ENCODE results near the gene FAM219A.

FAM219A gene, protein sequence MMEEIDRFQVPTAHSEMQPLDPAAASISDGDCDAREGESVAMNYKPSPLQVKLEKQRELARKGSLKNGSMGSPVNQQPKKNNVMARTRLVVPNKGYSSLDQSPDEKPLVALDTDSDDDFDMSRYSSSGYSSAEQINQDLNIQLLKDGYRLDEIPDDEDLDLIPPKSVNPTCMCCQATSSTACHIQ

DNA sequence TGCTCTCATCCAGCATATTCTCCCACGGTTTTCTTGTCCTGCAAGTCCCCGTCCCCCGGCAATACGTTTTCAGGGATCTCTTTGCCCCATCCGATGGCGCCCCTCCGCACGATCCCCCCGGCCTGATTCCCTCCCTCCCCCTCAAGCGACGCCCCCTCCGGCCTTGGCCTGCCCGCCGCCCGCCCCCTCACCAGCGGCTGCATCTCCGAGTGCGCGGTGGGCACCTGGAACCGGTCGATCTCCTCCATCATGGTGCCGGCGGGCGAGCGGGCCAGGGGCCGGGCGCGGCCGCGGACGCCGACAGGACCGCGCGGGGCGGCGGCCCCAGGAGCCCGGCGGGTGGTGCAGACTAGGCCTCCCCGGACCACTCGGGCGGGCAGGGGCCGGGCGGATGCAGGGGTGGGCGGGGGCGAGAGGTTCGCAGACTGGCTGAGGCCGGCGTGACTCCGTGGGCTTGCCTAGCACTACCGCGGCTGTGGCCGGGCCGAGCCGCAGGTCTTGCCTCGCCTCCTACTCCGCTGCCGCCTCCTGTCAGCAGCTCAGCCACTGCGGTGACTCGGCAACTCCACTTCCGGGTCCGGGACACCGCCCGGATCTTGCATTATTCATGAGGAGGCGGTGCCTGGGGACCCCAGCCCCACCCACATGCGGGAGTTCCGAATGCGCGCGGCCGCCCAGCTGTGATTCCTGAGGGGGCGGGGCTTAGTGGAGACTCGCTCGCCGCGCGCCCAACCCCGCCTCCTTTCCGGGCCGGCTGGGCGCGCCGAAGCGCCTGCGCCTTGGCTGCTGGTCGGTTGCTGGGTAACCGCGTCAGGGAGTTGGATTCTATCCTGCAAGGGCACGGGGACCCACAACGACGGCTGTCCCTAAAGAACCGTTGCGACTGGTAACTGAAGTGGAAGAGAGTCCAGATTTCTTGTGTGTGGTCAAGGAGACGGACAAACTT, at the start of gene FAM219A, which contains the start of gene DNAI1:
Gene FAM219A (minus strand): TSS at position 558 of the 946 bp plus-strand sequence. CDS start 307 bp downstream, at position 251.
Gene DNAI1 (plus strand): TSS at position 793 of the 946 bp plus-strand sequence. CDS start 201 bp downstream, outside the sequence.
- DNase-seq: peak; percentile 82 to 89

DNA sequence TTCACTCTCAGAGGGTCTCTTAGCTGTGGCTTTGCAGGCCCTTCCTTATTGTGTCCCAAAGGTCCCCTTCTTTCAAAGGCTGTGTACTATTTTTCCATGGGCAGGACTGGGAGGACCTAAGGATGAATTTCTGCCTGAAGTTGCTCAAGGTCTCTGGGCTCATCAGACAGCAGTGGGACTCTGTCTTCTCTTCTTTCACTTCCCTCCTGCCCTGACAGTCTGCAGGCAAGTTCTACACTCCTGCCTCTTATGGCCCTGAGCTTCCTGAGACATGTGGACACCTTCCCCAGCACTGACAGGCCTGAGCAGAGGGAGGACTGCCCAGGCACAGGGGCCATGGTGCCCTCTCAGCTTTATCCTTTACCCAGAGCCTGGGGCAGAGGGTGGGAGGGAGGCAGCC, 49.6 kb upstream of the FAM219A start:
- no peak for DNase-seq

DNA sequence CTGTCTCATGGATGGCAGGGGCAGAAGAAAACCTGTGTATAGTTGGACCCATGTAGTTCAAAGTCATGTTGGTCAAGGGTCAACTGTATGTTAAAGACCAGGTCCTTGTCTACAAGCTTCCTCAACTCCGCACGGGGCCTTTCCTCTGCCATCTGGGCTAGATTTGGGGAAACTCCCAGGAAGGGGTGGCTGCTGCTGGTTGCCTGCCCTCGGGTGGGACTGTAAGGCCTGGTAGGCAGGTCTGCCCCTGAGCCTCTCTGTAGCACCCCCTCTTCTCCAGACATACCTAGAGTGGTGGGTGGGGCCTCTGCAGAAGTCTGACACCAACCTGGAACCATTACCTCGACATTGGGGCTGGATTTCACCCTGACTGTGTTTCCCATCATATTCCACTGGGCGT, 49.2 kb upstream of the FAM219A start:
- no peak for DNase-seq

DNA sequence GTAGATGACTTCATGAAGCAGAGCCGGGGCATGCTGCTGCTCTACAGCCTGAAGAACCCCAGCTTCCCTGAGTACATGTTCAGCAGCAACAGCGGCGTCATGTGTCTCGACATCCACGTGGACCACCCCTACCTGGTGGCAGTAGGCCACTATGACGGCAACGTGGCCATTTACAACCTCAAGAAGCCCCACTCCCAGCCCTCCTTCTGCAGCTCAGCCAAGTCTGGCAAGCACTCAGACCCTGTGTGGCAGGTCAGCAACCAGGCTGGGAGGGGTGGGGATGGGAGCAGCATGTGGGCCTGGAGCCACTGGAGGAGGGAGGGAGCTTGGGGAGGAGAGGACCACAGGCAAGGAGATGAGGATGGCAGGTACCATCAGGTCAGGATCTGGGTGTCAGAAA, 48.3 kb upstream of the FAM219A start:
- DNase-seq: no peak

DNA sequence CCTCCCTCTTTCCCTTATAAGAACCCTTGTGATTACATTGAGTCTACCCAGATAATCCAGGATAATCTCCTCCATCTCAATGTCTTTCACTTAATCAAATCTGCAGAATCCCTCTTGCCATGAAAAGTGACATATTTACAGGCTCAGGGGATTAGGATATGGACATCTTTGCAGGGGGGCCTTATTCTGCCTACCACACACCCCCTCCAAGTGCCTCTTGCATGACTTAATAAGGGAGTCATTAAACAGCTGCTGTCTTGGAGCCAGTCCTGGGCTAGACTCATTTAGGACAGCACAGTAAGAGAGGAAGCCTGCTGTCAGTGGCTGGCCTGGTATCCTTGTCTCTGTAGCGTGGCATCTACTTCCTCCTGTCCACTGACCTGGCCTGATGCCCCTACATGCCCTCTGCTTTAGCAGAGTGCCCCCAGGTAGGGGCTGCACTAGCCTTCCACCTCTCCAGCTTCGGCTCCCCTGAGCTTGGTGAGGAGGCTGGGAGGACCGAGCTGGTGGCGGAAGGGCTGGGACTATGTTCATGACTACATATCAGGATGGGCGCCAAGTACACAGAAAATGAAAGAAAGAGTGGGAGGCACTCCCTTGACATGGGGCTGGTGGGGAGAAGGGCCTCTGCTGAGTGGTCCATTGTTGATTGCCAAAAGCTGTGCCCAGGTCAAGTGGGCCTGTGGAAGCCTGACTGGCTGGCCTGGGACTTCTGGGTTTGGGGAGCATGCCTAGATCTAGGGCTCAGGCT, 47.2 kb upstream of the FAM219A start:
- DNase-seq: no peak

DNA sequence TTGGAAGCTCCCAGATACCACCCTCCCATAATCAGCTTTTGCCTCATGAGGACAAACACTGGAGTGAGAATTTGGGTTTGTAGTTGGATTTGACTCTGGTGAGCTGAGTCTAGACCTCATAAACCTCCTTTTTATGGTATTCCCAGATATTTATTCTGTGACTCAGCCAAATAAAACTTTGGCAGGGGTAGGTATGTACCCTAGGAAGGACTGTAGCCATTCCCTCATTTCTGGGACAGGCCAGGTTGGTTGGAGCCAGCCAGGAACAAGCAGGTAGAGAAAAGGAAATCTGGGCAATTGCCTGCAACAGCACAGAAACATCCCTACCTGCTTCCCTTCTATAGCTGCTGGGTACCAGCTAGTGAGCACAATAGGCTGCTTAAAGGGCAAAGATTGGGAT, 45.0 kb upstream of the FAM219A start:
- no peak for DNase-seq

DNA sequence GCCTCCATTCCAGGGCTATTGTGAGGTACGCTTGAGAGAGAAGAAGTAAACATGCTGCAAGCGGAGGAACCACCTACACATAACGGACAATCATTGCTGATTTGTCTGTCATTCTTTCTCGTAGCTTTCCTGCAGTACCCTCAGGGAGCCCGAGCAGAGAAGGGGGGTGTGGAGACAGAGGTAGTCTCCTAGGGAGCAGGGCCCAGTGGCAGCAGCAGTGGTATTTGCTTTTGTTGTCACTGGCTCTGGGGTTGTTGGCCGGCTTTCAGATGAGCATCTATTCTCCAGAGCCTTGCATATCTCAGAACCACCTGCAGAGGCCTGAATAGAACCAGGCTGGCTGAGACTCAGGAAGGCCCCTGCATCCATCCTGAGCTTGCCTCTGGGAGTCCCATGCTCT, 44.5 kb upstream of the FAM219A start:
- no peak for DNase-seq

DNA sequence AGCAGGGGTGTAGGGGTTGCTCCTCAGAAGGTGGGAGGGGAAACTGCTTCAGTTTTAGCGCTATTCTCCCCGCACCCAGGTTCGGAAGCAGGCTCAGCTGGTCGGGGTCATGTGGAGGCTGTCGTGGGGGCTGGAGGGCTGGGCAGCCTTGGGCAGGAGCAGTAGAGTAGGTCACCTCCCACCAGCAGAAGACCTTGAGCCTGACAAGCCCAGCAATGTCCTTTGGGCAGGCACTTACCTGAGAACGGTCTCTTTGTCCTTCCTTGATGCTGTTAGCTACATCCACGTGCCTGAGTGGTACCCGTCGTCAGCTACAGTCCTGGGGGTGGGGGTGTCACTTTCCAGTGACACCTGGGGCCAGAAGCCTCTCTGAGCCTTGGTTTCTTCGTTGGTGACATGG, 44.1 kb upstream of the FAM219A start:
- DNase-seq: no peak

DNA sequence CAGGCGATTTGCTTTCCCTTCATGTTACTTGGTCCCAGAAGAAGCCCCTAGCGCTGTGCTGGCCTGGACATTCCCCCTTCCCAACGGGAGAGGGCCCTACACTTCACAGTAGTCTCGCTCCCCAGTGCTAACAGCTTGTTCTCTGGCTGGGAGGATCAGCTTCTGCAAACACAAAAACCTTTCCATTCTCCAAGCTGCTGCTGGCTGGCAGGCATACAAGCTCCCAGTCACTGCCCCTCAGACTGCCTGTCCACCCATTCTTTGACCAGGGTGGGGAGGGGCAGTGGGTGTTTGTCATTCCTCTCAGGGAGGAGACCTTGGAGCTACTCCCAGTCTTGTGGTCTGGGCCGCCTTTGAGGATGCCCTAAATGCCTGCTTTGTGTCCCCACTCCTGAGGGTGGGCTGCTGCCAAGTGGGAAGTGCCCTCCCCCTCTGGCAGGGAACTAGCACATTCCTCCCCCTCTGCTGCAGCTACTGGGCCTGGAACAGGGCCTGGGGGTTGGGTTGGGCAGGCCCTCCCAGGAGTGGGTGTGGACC, 43.6 kb upstream of the FAM219A start:
- no peak for DNase-seq

DNA sequence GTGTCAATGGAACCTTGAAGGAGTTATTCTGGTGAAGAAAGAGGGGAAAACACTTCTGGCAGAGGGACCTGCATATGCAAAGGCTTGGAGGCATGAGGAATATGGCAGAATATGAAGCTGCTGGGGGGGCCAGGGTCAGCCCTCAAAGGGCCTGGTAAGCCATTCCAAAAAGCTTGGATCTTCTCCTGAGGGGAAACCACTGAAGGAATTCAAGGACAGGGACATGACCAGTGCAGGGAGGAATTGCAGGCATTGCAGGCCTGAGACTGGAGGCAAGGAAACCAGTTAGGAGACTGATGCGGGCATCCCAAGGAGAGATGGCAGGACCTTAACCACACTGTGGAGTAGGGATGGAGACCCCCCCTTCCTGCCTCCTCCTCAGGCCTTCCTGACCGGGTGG, 43.0 kb upstream of the FAM219A start:
- no peak for DNase-seq

DNA sequence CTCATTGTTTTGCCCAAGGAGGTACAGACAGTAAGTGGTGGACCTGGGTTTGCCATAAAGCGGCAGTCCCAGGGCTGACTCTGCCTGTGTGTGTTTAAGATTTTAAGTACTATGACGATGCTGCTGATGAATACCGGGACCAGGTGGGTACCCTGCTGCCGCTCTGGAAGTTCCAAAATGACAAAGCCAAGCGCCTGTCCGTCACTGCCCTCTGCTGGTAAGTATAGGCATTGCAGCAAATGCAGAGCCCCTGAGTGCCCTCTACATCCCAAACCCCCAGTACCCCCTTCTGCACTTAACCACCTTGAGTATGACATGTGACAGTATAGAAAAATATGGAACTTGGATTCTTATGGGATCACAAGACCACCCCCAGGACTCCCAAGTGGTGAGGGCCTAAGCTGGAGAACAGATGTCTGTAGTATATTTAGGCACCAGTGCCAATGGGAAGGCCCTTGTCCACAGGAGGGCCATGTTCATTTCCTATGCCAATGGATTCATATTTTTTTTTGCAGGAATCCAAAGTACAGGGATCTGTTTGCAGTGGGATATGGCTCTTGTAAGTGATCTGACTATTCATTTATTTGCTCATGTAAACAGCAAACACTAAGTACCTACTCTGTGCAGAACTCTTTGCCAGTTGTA, 42.4 kb upstream of the FAM219A start:
- DNase-seq: peak in 1 of 2 experiments; percentile 19

DNA sequence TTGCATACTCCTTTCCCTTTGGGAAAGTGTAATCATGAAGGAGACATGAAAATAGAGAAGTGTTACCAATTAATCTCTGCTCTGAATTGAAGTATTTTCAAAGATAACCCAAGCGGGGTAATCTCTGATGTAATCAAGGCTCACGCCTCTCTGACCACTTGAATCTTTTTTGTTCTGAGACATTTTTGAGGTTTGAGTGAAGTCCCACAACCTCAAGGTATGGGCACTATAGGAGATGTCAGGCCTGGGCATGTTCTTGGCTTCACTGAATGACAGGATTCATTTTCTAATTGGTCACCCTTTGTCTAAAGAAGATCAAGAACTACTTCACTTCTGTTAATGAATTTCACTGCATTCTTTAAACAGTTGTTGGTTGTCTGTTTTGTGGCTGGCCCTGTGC, 40.7 kb upstream of the FAM219A start:
- no peak for DNase-seq

DNA sequence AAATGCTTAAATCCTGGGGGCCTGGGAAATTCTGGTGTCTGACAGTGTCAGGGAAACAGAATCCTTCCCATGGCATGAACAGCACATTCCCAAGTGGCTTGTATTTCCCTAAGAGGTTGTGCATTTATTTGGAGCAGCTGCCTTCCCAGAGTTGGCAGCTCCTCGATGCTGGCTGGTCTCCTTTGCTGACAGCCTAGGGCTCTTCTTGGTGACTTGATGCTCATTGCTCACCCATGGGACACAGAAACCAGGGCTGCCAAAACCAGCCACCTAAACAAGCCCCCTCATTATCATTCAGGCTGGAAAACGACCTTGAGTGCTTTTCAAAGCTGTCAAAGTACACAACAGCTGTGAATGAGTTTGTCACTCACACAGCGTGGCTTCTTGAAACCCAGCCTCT, 40.2 kb upstream of the FAM219A start:
- no peak for DNase-seq

DNA sequence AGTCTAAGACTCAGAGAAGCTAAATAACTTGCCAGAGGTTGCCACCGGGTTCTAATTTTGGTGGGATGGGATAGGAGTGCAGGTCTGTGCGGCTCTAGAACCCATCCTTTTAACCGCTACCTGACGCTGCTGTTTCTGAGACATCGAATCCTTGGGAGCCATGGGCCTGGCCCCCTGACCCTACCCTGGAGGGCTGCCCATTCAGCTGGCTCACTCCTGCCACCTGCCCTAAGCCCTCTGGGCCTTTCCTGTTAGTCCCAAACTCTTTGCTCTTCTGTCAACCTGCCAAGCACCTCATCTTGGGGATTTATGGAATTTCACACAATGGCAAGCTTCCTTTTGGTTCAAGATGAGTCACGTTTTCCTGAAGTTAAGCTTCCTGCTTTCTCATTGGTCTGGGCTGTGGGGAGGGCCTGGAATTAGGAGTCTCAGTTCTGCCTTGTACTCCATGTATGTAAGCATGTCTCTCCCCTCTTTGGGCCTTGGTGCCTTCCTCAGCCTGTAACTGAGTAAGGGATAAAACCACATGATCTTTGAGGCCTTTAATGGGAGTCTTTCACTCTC, 37.9 kb upstream of the FAM219A start:
- DNase-seq: no peak

DNA sequence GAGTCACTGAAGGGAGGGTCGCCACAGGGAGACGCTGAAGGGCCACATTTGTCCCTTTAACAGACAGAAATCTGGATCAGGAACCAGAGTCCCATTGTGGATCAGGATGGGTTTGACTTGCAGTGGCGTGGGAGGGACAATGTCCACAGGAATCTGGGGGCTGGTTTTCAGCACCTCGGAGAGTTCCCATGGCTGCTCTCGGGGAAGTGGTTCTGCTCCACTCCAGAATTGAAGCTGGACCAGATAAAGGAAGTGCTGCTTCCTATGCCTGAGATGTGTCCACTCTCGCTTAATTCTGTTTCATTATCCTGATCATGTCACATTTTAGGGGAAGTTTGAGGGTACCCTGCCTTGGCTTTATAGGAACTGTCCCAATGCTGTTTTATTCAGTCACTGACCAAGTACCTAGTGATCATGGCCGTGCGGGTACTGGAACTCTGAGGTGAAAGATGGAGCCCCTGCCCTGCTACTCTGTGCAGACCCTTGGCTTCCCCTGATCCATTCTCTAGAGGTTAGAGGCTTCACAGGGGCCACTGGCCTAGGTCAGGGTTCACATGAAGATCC, 35.7 kb upstream of the FAM219A start:
- no peak for DNase-seq

DNA sequence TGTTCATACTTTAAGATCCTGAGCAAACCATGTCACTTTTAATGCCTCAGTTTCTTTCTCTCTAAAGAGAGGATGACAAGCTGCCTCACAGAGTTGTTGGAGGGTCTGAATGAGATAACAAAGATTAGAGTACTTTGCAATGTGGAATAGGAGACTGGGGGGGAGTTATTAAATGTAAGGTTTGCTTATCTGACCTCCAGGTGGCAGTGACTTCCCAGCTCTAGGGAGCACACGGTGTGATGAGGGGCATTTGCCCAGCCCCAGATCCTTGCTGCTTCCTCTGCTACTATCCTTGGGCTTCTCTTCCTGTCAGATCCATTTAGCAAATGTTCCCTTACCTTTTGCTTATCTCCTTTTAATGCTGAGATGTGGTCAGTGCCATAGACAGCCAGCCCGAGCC, 33.7 kb upstream of the FAM219A start:
- DNase-seq: no peak

DNA sequence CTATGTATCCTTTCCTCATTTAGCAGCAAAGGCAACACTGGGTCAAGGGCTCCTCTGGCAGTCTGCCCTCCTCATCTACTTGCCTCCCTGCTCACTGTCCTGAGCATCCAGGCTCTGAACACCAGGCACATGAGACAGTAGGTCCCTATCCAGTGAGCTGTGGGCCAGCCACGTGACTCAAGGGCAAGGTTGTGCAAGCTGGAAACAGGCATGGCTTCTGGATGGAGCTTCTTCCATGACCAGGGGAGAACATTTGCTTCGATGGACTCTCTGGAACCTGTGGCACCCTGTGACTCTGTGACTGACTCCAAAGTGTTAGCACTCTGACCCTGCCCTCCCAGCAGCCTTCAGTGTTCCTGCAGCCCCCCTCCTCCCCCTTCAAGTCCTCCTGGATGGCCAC, 33.2 kb upstream of the FAM219A start:
- no peak for DNase-seq

DNA sequence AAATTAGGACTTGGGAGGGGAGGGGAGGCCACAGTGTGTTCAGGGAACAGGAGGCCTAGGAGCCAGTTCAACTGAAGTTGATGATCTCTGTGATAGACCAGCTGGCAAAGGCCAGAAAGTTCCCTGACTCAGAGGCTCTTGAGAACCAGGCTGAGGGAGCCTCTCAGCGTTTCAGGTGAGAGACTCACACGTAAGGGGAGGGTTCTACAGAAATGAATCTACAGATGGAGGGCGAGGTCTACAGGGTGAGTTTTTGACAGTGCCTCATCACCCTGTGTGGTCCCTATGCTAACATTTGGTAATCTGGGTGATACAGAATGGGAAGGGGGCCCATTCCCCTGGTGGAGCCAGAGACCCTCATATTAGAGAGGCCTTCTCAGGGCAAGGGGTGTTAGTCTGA, 32.4 kb upstream of the FAM219A start:
- no peak for DNase-seq

DNA sequence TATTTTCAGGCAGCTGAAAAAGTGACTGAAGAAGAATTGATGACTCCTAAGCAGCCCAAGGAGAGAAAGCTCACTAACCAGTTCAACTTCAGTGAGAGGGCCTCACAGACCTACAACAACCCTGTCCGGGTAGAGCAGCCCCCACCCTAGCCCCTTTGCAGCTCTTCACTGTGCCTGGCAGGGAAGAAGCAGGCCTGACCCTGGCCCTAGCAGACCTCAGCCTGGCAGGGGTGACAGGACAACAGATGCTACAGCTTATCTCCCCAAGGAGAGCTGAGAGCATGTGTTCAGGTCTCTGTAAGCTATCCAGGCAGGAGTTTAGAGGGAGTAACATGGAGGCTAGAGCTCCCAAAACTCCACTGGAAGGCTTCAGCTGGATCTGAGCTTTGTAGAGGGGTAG, 32.0 kb upstream of the FAM219A start:
- DNase-seq: no peak

DNA sequence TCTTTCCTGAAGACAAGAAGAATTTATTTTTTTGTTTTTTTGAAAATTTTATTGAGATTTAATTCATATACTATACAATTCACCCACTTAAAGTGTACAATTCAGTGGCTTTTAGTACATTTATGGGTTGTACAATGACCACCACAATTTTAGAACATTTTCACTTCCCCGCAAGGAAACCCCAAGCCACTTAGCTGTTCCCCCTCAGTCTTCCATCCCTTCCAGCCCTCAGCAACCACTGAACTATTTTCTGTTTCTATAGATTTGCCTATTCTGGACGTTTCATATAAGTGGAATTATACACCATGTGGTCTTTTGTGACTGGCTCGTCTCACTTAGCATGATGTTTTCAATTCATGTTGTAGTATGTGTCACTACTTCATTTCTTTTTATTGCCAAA, 28.2 kb upstream of the FAM219A start:
- no peak for DNase-seq

DNA sequence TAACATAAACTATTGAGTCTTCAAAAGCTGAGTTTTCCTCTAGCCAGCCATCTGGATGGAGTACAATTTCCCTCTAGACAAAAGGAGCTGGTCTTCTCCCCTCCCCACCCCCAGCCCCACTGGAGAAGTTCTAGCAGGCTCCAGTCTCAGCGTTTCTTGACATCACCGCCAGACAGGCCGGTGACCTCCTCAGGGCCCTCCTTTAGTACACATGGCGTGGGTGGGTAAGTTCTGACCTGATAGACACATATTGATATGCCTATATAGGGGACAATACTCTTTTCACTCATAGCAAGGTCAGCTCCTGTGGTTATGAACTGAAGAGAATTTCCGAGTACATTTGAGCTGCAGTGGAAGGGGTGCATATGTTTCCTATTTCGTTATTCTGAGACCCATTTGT, 27.5 kb upstream of the FAM219A start:
- no peak for DNase-seq

DNA sequence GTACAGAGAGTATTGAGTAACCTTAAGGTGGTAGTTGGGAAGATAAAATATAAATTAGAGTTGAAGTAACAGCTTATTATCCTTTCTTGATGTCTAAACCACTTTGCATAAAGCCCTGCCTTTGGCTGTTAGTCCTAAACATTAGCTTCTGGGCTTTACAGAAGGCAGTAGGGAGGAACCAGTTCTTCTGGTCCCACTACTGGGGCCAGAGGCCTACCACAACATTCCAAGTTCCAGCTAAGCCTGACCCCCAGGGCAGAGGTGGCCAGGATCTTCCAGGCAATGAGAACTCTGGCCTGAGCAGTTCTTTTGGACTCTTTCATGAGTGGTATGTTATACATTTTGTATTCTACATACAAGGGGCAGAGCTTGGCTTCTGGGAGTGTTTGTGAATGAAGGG, 26.3 kb upstream of the FAM219A start:
- no peak for DNase-seq
